IMR-90 (cell line): ENCODE measurements around the gene SALL4. TPM values are rescaled to one million over a fixed set of nuclear protein-coding genes. Genes with fewer than 3 reads are reported as not detected.
A peak's percentile ranks its signal among the peaks of the same experiment; 100 is the strongest.

Experiments used
- ATAC-seq: fragments of 200-7000 bp; cut with Tn5 transposase; 2 replicates; pipeline ENCODE4 v1.9.1; 2020; ENCODE audit warnings: low read depth, mild to moderate bottlenecking, moderate library complexity
- BruUV-seq: library from RNA; stranded (reverse); fragments of 400-500 nt; replicated peaks from 2 replicates; lab custom pipeline; 2021; lab: Mats Ljungman, UMichigan
- CTCF ChIA-PET: fragments of 300-600 bp; formaldehyde crosslinking; extraction: SDS; loops from one replicate; lab custom pipeline; 2021; ENCODE audit warnings: antibody characterized with exemption; lab: Yijun Ruan, JAX
- POLR2A ChIA-PET: fragments of 300-600 bp; sonication (Branson Sonifier 250); formaldehyde crosslinking; loops from one replicate; lab custom pipeline; 2022; ENCODE audit warnings: antibody characterized with exemption; ENCODE audit not compliant: unreplicated experiment; lab: Charles Lee
- DNase-seq: peaks from one replicate; pipeline ENCODE4 v3.0.0; 2013
- H2AFZ ChIP-seq: replicated peaks from 2 replicates; pipeline ENCODE3; 2013; ENCODE audit warnings: low read length, mild to moderate bottlenecking; ENCODE audit not compliant: poor library complexity
- H2AK5ac ChIP-seq: 2 replicates; pipeline ENCODE4 v1.6.1; 2013; ENCODE audit warnings: low read depth, low read length, inconsistent platforms
- H2AK9ac ChIP-seq: replicated peaks from 2 replicates; pipeline ENCODE3; 2013; ENCODE audit warnings: mild to moderate bottlenecking, low read depth, low read length, moderate library complexity; ENCODE audit not compliant: poor library complexity
- H2BK120ac ChIP-seq: 2 replicates; pipeline ENCODE4 v1.6.1; 2013; ENCODE audit warnings: low read depth, low read length, inconsistent platforms
- H2BK15ac ChIP-seq: 3 replicates; pipeline ENCODE4 v1.6.1; 2013; ENCODE audit warnings: low read depth, low read length, inconsistent platforms
- H2BK20ac ChIP-seq: 2 replicates; pipeline ENCODE4 v1.6.1; 2013; ENCODE audit warnings: low read depth, mild to moderate bottlenecking, inconsistent platforms, low read length, moderate library complexity
- H2BK5ac ChIP-seq: 2 replicates; pipeline ENCODE4 v1.6.1; 2013; ENCODE audit warnings: mild to moderate bottlenecking, low read depth, low read length, inconsistent platforms; ENCODE audit not compliant: poor library complexity, severe bottlenecking
- H3K14ac ChIP-seq: replicated peaks from 2 replicates; pipeline ENCODE4 v1.6.1; 2013; ENCODE audit warnings: low read depth, low read length, inconsistent platforms
- H3K18ac ChIP-seq: 2 replicates; pipeline ENCODE4 v1.6.1; 2013; ENCODE audit warnings: low read depth, low read length, control low read depth
- H3K23ac ChIP-seq: 2 replicates; pipeline ENCODE4 v1.6.1; 2013; ENCODE audit warnings: low read depth, low read length, inconsistent platforms
- H3K27ac ChIP-seq: 2 replicates; pipeline ENCODE4 v1.5.1; 2013; ENCODE audit warnings: mild to moderate bottlenecking, control low read depth, low read length; ENCODE audit not compliant: insufficient read depth
- H3K27me3 ChIP-seq: 2 replicates; pipeline ENCODE4 v1.6.1; 2013; ENCODE audit warnings: low read length; ENCODE audit not compliant: control insufficient read depth, insufficient read depth
- H3K36me3 ChIP-seq: 2 replicates; pipeline ENCODE4 v1.6.1; 2013; ENCODE audit warnings: low read length, mixed read lengths; ENCODE audit not compliant: control insufficient read depth, insufficient read depth
- H3K4ac ChIP-seq: 2 replicates; pipeline ENCODE4 v1.6.1; 2013; ENCODE audit warnings: low read depth, low read length, inconsistent platforms
- H3K4me1 ChIP-seq: 2 replicates; pipeline ENCODE4 v1.6.1; 2013; ENCODE audit warnings: low read length, mixed read lengths; ENCODE audit not compliant: control insufficient read depth, insufficient read depth
- H3K4me2 ChIP-seq: 2 replicates; pipeline ENCODE4 v1.6.1; 2013; ENCODE audit warnings: low read depth, mild to moderate bottlenecking, control low read depth, low read length, moderate library complexity
- H3K4me3 ChIP-seq: 2 replicates; pipeline ENCODE4 v1.5.1; 2013; ENCODE audit warnings: low read depth, mild to moderate bottlenecking, control low read depth, low read length, moderate library complexity; ENCODE audit not compliant: insufficient read depth
- H3K56ac ChIP-seq: 2 replicates; pipeline ENCODE4 v1.6.1; 2013; ENCODE audit warnings: low read length, inconsistent platforms; ENCODE audit not compliant: insufficient read depth; ENCODE audit errors: extremely low read depth
- H3K79me1 ChIP-seq, 2 experiments: 2 replicates each; pipeline ENCODE4 v1.6.1; 2013; ENCODE audit warnings: low read length in 2 of 2, inconsistent platforms in 1 of 2, low read depth in 1 of 2
- H3K9ac ChIP-seq: 2 replicates; pipeline ENCODE4 v1.6.1; 2013; ENCODE audit warnings: low read depth, low read length, control low read depth
- H3K9me1 ChIP-seq: 2 replicates; pipeline ENCODE4 v1.6.1; 2013; ENCODE audit warnings: low read length, inconsistent platforms; ENCODE audit not compliant: insufficient read depth
- H3K9me3 ChIP-seq: 2 replicates; pipeline ENCODE4 v1.6.1; 2013; ENCODE audit warnings: low read length; ENCODE audit not compliant: control insufficient read depth, insufficient read depth
- H4K20me1 ChIP-seq: 2 replicates; pipeline ENCODE4 v1.6.1; 2013; ENCODE audit warnings: low read length, inconsistent platforms; ENCODE audit not compliant: insufficient read depth
- H4K5ac ChIP-seq: 2 replicates; pipeline ENCODE4 v1.6.1; 2013; ENCODE audit warnings: mild to moderate bottlenecking, low read depth, low read length, control low read depth
- H4K8ac ChIP-seq, 2 experiments: 2 replicates each; pipeline ENCODE4 v1.6.1; 2013; ENCODE audit warnings: low read depth in 2 of 2, low read length in 2 of 2, control low read depth in 1 of 2, inconsistent platforms in 1 of 2
- H4K91ac ChIP-seq: 2 replicates; pipeline ENCODE4 v1.6.1; 2013; ENCODE audit warnings: low read depth, low read length, inconsistent platforms; ENCODE audit not compliant: insufficient read depth
- MXI1 ChIP-seq: IDR thresholded peaks from 2 replicates; pipeline ENCODE4 v1.6.1; 2012; ENCODE audit warnings: low read depth, mild to moderate bottlenecking, low read length, moderate library complexity, borderline replicate concordance
- RAD21 ChIP-seq: IDR thresholded peaks from 2 replicates; pipeline ENCODE4 v1.6.1; 2012; ENCODE audit warnings: low read length, improper control_type of control experiment
- WGBS, 2 experiments: methylation state at CpG; one replicate each; pipeline versions ENCODE4 v1.1.5 to v1.1.7; 2013; ENCODE audit warnings: missing lambda C conversion rate in 2 of 2; ENCODE audit not compliant: insufficient read length in 1 of 2; ENCODE audit errors: extremely low coverage in 2 of 2; 5-methylcytosine and 5-hydroxymethylcytosine counted together
- dilution Hi-C: fragments of 300-500 bp; cut with HindIII; formaldehyde crosslinking; loops from one replicate; pipeline ENCODE4 v1.14.3; 2018; ENCODE audit warnings: low sequenced_read_pairs; ENCODE audit not compliant: unreplicated experiment
- in situ Hi-C: fragments of 300-500 bp; cut with MboI; formaldehyde crosslinking; loops from 3 replicates; pipeline ENCODE4 v1.14.3; 2019; ENCODE audit warnings: low sequenced_read_pairs, inconsistent platforms, mixed read lengths
- intact Hi-C: fragments of 100-400 bp; cut with micrococcal nuclease; formaldehyde crosslinking; loops from 2 replicates; pipeline ENCODE4 v1.10.0; 2022
- polyA plus RNA-seq, 3 experiments: library from polyadenylated mRNA; depleted of rRNA; stranded (reverse); fragments of >200 nt; gene quantifications; 2 replicates each; pipeline ENCODE4 v1.2.3, GENCODE V29; 2012; ENCODE audit warnings: low replicate concordance in 1 of 3
- total RNA-seq: library from RNA; depleted of rRNA; stranded (reverse); fragments of >200 nt; gene quantifications from 2 replicates; pipeline ENCODE4 v1.2.3, GENCODE V29; 2012
- TF ChIP-seq, protein P1 (sequence below): conservative IDR thresholded peaks from 2 replicates; pipeline ENCODE4 v1.5.1; 2012; ENCODE audit warnings: mild to moderate bottlenecking, low read depth, low read length, improper control_type of control experiment

SALL4 gene
- total and polyA plus RNA-seq, 2 of the 4 experiments (the other 2 are of a cell fraction), result not detected

DNA sequence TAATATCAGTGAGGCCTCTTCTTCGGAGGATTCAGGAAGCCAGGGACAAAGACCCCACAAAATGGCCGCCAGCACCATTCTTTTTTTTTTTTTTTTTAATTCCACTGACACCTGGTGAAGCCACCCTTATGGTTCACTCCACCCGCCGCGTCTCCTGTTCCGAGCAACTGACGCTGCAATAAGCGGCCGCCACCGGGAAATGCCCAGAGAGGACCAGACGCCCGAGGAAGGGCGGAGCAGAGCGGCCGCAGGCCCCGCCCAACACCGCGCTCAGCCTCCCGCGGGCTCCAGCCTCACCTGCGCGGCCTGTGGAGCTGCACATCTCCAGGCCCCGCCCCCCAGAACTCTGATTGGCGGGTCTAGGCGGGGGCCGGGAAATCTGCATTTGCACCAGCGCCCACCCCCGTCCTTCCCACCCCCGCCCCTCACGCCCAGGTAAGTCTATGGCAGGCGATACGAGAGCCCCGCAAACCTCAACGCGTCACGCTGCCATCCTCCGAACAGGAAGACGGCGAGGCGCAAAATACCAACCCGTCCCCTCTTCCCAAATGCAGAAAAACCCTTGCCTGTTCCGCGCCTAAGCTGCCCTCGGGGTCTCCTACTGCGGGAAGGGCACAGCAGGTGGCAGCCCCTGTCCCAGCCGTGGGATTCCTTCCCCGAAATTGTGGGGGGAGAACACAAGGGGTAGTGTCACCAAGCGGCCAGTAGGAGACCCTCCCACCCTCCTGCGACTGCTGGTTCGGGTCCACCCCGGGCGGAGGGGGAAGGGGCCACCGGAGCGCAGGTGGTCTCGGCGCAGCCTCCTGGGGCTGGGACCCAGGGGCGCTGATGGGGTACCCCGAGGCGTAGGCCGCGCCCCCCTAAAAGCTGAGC lies 35.1 kb downstream of the SALL4 start:
- Histone ChIP-seq H3K4me2 (peak overlapping the region; percentile 72), H2BK120ac (peak overlapping the region; percentile 31; the same call in 1 of the 2 replicates), H2BK20ac (peak overlapping the region; percentile 25; the same call in 1 of the 2 replicates), H2BK15ac (no peak overlapping the region; the same call in 2 of the 3 replicates), H2AK9ac (peak overlapping the region; percentile 85), H3K4me1 (no peaks in the 10 kb centered on the region), H3K79me1 (peaks cover 24 to 56% of the 10 kb centered on the region in 2 experiments; a peak in 3 of 4 replicates), H2AK5ac (peak overlapping the region; percentile 60), H2AFZ (peak overlapping the region; percentile 60), H3K18ac (0 out of 2 replicates have a peak overlapping the region, but pooled peaks have one; percentile 49), H3K23ac (peak overlapping the region; percentile 14; the same call in 1 of the 2 replicates), H3K27ac (no peak overlapping the region), H3K14ac (peak overlapping the region; percentile 45), H4K20me1 (peaks cover 5% of the 10 kb centered on the region; the same call in 1 of the 2 replicates), H3K9ac (peak overlapping the region; percentile 72), H3K9me3 (no peaks in the 10 kb centered on the region), H3K27me3 (no peaks in the 10 kb centered on the region), H4K8ac (peak overlapping the region; percentile 47 to 87; a peak in 3 of 4 replicates), H2BK5ac (no peak overlapping the region), H3K9me1 (peaks cover 6% of the 10 kb centered on the region; the same call in 1 of the 2 replicates), H4K5ac (peak overlapping the region; percentile 24; the same call in 1 of the 2 replicates), H4K91ac (no peak overlapping the region; the same call in 1 of the 2 replicates), H3K4ac (peak overlapping the region; percentile 21; the same call in 1 of the 2 replicates), H3K4me3 (peak overlapping the region; percentile 76), H3K36me3 (no peaks in the 10 kb centered on the region), H3K56ac (no peak overlapping the region; the same call in 1 of the 2 replicates)
- ATAC-seq (peak; percentile 39), DNase-seq (no peak)
- BruUV-seq, result no TSS peak
- POLR2A ChIA-PET, result no interaction called here
- in situ Hi-C loops (loop anchor here (10.0 to 25.0 kb wide), 2 partner anchors 122 to 780 kb away; no protein-coding TSS in a partner anchor), intact Hi-C loops (loop anchor here (5.0 to 10.0 kb wide), 2 partner anchors 65 to 122 kb away; no protein-coding TSS in a partner anchor), dilution Hi-C loops (no loop called here)
- WGBS, 2 experiments, result 2% methylated on average over 24 of the region's 61 CpGs; no CpG with 5 or more reads in 1 of the 2 experiments
- TF ChIP-seq MXI1, result no peak
- TF ChIP-seq, protein P1, sequence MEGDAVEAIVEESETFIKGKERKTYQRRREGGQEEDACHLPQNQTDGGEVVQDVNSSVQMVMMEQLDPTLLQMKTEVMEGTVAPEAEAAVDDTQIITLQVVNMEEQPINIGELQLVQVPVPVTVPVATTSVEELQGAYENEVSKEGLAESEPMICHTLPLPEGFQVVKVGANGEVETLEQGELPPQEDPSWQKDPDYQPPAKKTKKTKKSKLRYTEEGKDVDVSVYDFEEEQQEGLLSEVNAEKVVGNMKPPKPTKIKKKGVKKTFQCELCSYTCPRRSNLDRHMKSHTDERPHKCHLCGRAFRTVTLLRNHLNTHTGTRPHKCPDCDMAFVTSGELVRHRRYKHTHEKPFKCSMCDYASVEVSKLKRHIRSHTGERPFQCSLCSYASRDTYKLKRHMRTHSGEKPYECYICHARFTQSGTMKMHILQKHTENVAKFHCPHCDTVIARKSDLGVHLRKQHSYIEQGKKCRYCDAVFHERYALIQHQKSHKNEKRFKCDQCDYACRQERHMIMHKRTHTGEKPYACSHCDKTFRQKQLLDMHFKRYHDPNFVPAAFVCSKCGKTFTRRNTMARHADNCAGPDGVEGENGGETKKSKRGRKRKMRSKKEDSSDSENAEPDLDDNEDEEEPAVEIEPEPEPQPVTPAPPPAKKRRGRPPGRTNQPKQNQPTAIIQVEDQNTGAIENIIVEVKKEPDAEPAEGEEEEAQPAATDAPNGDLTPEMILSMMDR, result peak; percentile 30; the same call in 1 of the 2 replicates
- peak; percentile 16; the same call in 1 of the 2 replicates for TF ChIP-seq RAD21
- CTCF ChIA-PET, result no interaction called here
